Adrenal gland (tissue), 12 donors: ENCODE results near the gene NXN. TPM values are rescaled to one million over a fixed set of nuclear protein-coding genes. Genes with fewer than 3 reads are reported as not detected.

Experiments used
- DNase-seq, 7 donors: peaks; one replicate each; pipeline ENCODE4 v3.0.0-alpha.2; 2019 to 2020
- H3K27ac ChIP-seq, 5 donors: fragments of 200-600 bp; sonication (generic) in 4 of 5; 1 replicate in 3 of 5; 2 replicates in 2 of 5; pipeline versions ENCODE4 v1.5.1 to v1.8.0; 2016 to 2020; ENCODE audit warnings: mild to moderate bottlenecking in 1 of 5
- H3K27me3 ChIP-seq: fragments of 200-600 bp; 2 replicates; pipeline ENCODE4 v1.8.0; 2021
- H3K36me3 ChIP-seq, 2 donors: fragments of 200-600 bp; replicated peaks in 1 of 2; 1 replicate in 1 of 2; 2 replicates in 1 of 2; pipeline versions ENCODE4 v1.5.1 to v1.8.0; 2018 to 2022
- H3K4me1 ChIP-seq, 2 donors: fragments of 200-600 bp; replicated peaks in 1 of 2; 1 replicate in 1 of 2; 2 replicates in 1 of 2; pipeline versions ENCODE4 v1.5.1 to v1.8.0; 2018 to 2021
- H3K4me3 ChIP-seq, 4 donors: fragments of 200-600 bp; sonication (generic) in 3 of 4; one replicate each; pipeline ENCODE4 v1.5.1; 2016 to 2018
- H3K9me3 ChIP-seq, 3 donors: fragments of 200-600 bp; sonication (generic) in 1 of 3; replicated peaks in 1 of 3; 1 replicate in 2 of 3; 2 replicates in 1 of 3; pipeline versions ENCODE4 v1.5.1 to v1.8.0; 2016 to 2021
- CTCF ChIP-seq, 6 experiments: fragments of 450-650 bp in 4 of 6; fragments of 200-600 bp in 2 of 6; sonication (generic) in 1 of 6; IDR thresholded peaks; 1 replicate in 5 of 6; 2 replicates in 1 of 6; pipeline versions ENCODE4 v1.5.1 to v1.8.0; 2016 to 2021; ENCODE audit warnings: antibody characterized with exemption in 6 of 6, mild to moderate bottlenecking in 2 of 6, moderate library complexity in 1 of 6
- POLR2A ChIP-seq, 2 donors: fragments of 450-650 bp; IDR thresholded peaks; one replicate each; pipeline ENCODE4 v1.6.1; 2017; ENCODE audit warnings: antibody characterized with exemption in 2 of 2, mild to moderate bottlenecking in 2 of 2, moderate library complexity in 1 of 2
- WGBS, 4 donors: extraction: QIAGEN DNeasy Blood & Tissue Kit in 2 of 4; methylation state at CpG; one replicate each; pipeline versions ENCODE4 v1.1.5 to v1.1.7; 2013 to 2017; 5-methylcytosine and 5-hydroxymethylcytosine counted together
- intact Hi-C, 2 donors: fragments of 100-400 bp; cut with DNase I; formaldehyde crosslinking; loops; one replicate each; pipeline versions ENCODE4 v1.14.1 to v1.15.0; 2022 to 2023
- polyA plus RNA-seq, 3 donors: library from polyadenylated mRNA; stranded (reverse); fragments of 200-250 nt in 2 of 3; fragments of 350-450 nt in 1 of 3; fragmentation: Illumina TruSeq in 1 of 3; extraction: RNeasy Lipid Tissue Mini Kit (QIAGEN cat#74804) in 1 of 3; gene quantifications; one replicate each; pipeline ENCODE4 v1.2.3, GENCODE V29; 2013 to 2014
- total RNA-seq, 9 donors: library from RNA; depleted of rRNA in 4 of 9; stranded (reverse); fragments of >200 nt in 4 of 9; fragments of 120-200 nt in 1 of 9; fragmentation: NEBNext Ultra II Directional in 1 of 9; extraction: Animal tissue kit (Norgen Biotek cat#: 25700) in 1 of 9; gene quantifications; one replicate each; pipeline versions ENCODE4 v1.1.0 to v1.2.4, GENCODE V29; 2013 to 2023
- donor health status: healthy with polysubstance abuse.
- donor health status: Bipolar disorder and iron deficiency.
- donor health status: DM: yes; HTN: yes; CAD: no.
- donor health status: DM: no; HTN: no; CAD: no.
- donor health status: DM: no; HTN: no; CAD: no.
- donor health status: DM: yes; HTN: yes; CAD: no.

The NXN gene
- total and polyA plus RNA-seq, 12 donors: 3.6 to 24.7 (median 10.9) TPM

GRCh38 chr17:917941-918740 is 61.4 kb downstream of the NXN start:
- H3K27ac ChIP-seq: peak overlapping the region in 1 of 5 donors; percentile 40
- 76 to 85% (median 81%) methylated on average over 30 of the region's 30 CpGs for WGBS, 4 donors
- no peak for DNase-seq
- no peaks in the 10 kb centered on the region for H3K36me3 ChIP-seq
- no peaks in the 10 kb centered on the region for H3K9me3 ChIP-seq
- H3K4me1 ChIP-seq: no peaks in the 10 kb centered on the region
- intact Hi-C loops: no loop called here
- no peaks in the 10 kb centered on the region for H3K27me3 ChIP-seq
- H3K4me3 ChIP-seq: no peak overlapping the region
- TF ChIP-seq CTCF (IDR thresholded peaks at IDR 0.05) (no peak), POLR2A (IDR thresholded peaks at IDR 0.05) (no peak)

- no peaks in the 10 kb centered on the region for H3K36me3 ChIP-seq
- H3K9me3 ChIP-seq: no peaks in the 10 kb centered on the region
- H3K4me3 ChIP-seq: no peak overlapping the region
- no peaks in the 10 kb centered on the region for H3K27me3 ChIP-seq
- intact Hi-C loops: no loop called here
- no peak for DNase-seq
- TF ChIP-seq POLR2A (IDR thresholded peaks at IDR 0.05): no peak
- TF ChIP-seq CTCF (IDR thresholded peaks at IDR 0.05): no peak
- 87 to 92% (median 88%) methylated on average over 19 of the region's 19 CpGs for WGBS, 4 donors
- H3K27ac ChIP-seq: peak overlapping the region in 1 of 5 donors; percentile 29
- no peaks in the 10 kb centered on the region for H3K4me1 ChIP-seq
Observed at GRCh38 chr17:917391-917811, 62.2 kb downstream of the NXN start.

GRCh38 chr17:916315-916714 is 63.3 kb downstream of the NXN start:
- 79 to 91% (median 81%) methylated on average over 7 of the region's 7 CpGs for WGBS, 4 donors
- Histone ChIP-seq H3K4me1 (no peaks in the 10 kb centered on the region), H3K4me3 (no peak overlapping the region), H3K27ac (no peak overlapping the region), H3K36me3 (no peaks in the 10 kb centered on the region), H3K27me3 (no peaks in the 10 kb centered on the region), H3K9me3 (no peaks in the 10 kb centered on the region)
- TF ChIP-seq CTCF (IDR thresholded peaks at IDR 0.05) (no peak), POLR2A (IDR thresholded peaks at IDR 0.05) (no peak)
- no peak for DNase-seq
- intact Hi-C loops: no loop called here

- peak in 2 of 7 donors; percentile 17 to 30 for DNase-seq
- no peaks in the 10 kb centered on the region for H3K4me1 ChIP-seq
- H3K4me3 ChIP-seq: no peak overlapping the region
- intact Hi-C loops: no loop called here
- H3K9me3 ChIP-seq: no peaks in the 10 kb centered on the region
- peak overlapping the region in 2 of 5 donors; percentile 17 to 34 for H3K27ac ChIP-seq
- H3K36me3 ChIP-seq: no peaks in the 10 kb centered on the region
- no peaks in the 10 kb centered on the region for H3K27me3 ChIP-seq
- no peak for TF ChIP-seq CTCF (IDR thresholded peaks at IDR 0.05)
- no peak for TF ChIP-seq POLR2A (IDR thresholded peaks at IDR 0.05)
- WGBS, 4 donors: 61 to 68% (median 65%) methylated on average over 10 of the region's 10 CpGs
Observed at GRCh38 chr17:915538-916201, 63.9 kb downstream of the NXN start.
